ENCODE data around the gene FDPS. TPM values are rescaled to one million over a fixed set of nuclear protein-coding genes. Genes with fewer than 3 reads are reported as not detected.
A peak's percentile ranks its signal among the peaks of the same experiment; 100 is the strongest.
"Not testable (repeated sequence)": the region's sequence is repeated elsewhere in the genome, so short reads cannot be mapped to it uniquely, and the experiment has no call there.

The FDPS gene
- total RNA-seq, 1 experiment from 2014 or later = 449 TPM

GRCh38 chr1:155325603-155325893, 16.9 kb downstream of the FDPS start:
- CTCF ChIA-PET = interaction anchor here (1.1 kb wide), 1 partner anchor 75 kb away, joined by 6 read pairs; no protein-coding TSS in a partner anchor
- intact Hi-C loops (cut with micrococcal nuclease; ENCODE audit: unreplicated experiment) = loop anchor here (5.0 to 10.0 kb wide), 4 partner anchors 151 to 269 kb away; partner anchors contain the start of genes ASH1L, KRTCAP2 and TRIM46
- DNase-seq (ENCODE audit: low spot score) = no peak
- BruUV-seq (replicated peaks) = no TSS peak
- peak overlapping the region; percentile 68 for H3K4me3 ChIP-seq (ENCODE audit: low read depth, low read length, poor library complexity, severe bottlenecking)
- no peak for TF ChIP-seq EZH2 (IDR thresholded peaks at IDR 0.05; ENCODE audit: borderline replicate concordance, low read depth, low read length, poor library complexity, severe bottlenecking)
- no peak for TF ChIP-seq CTCF (conservative IDR thresholded peaks at IDR 0.05; ENCODE audit: low read depth, low read length)
- H3K9me3 ChIP-seq (ENCODE audit: low read depth, low read length, poor library complexity, severe bottlenecking) = no peaks in the 10 kb centered on the region
- H3K4me1 ChIP-seq (ENCODE audit: insufficient read depth, low read length, poor library complexity, severe bottlenecking) = peaks cover 21% of the 10 kb centered on the region
- H3K27me3 ChIP-seq (replicated peaks; ENCODE audit: insufficient read depth, low read depth, low read length, poor library complexity) = no peaks in the 10 kb centered on the region
- peaks cover 8% of the 10 kb centered on the region for H3K36me3 ChIP-seq (ENCODE audit: insufficient read depth, low read length, poor library complexity, severe bottlenecking)
- POLR2A ChIA-PET (ENCODE audit: low non-redundant PET) = interaction anchor here (0.5 kb wide), 1 partner anchor 9 kb away, joined by 5 read pairs; no protein-coding TSS in a partner anchor
- peak overlapping the region; percentile 18 for H3K27ac ChIP-seq (ENCODE audit: low read depth, low read length, poor library complexity, severe bottlenecking)

GRCh38 chr1:155326020-155326526, 17.4 kb downstream of the FDPS start:
- DNase-seq (ENCODE audit: low spot score) = no peak
- no peak overlapping the region for H3K27ac ChIP-seq (ENCODE audit: low read depth, low read length, poor library complexity, severe bottlenecking)
- no peak overlapping the region for H3K4me3 ChIP-seq (ENCODE audit: low read depth, low read length, poor library complexity, severe bottlenecking)
- peaks cover 17% of the 10 kb centered on the region for H3K4me1 ChIP-seq (ENCODE audit: insufficient read depth, low read length, poor library complexity, severe bottlenecking)
- ChIA-PET CTCF (no interaction called here), POLR2A (ENCODE audit: low non-redundant PET) (no interaction called here)
- no TSS peak for BruUV-seq (replicated peaks)
- TF ChIP-seq EZH2 (IDR thresholded peaks at IDR 0.05; ENCODE audit: borderline replicate concordance, low read depth, low read length, poor library complexity, severe bottlenecking) = no peak
- intact Hi-C loops (cut with micrococcal nuclease; ENCODE audit: unreplicated experiment) = loop anchor here (5.0 to 10.0 kb wide), 4 partner anchors 151 to 269 kb away; partner anchors contain the start of genes ASH1L, KRTCAP2 and TRIM46
- H3K36me3 ChIP-seq (ENCODE audit: insufficient read depth, low read length, poor library complexity, severe bottlenecking) = peaks cover 13% of the 10 kb centered on the region
- H3K27me3 ChIP-seq (replicated peaks; ENCODE audit: insufficient read depth, low read depth, low read length, poor library complexity) = no peaks in the 10 kb centered on the region
- H3K9me3 ChIP-seq (ENCODE audit: low read depth, low read length, poor library complexity, severe bottlenecking) = no peaks in the 10 kb centered on the region

GRCh38 chr1:155326631-155327037, 18.0 kb downstream of the FDPS start:
- H3K36me3 ChIP-seq (ENCODE audit: insufficient read depth, low read length, poor library complexity, severe bottlenecking) = peaks cover 14% of the 10 kb centered on the region
- H3K9me3 ChIP-seq (ENCODE audit: low read depth, low read length, poor library complexity, severe bottlenecking) = no peaks in the 10 kb centered on the region
- ChIA-PET POLR2A (ENCODE audit: low non-redundant PET) (no interaction called here), CTCF (no interaction called here)
- DNase-seq (ENCODE audit: low spot score) = no peak
- H3K4me3 ChIP-seq (ENCODE audit: low read depth, low read length, poor library complexity, severe bottlenecking) = no peak overlapping the region
- H3K4me1 ChIP-seq (ENCODE audit: insufficient read depth, low read length, poor library complexity, severe bottlenecking) = peaks cover 11% of the 10 kb centered on the region
- no peak for TF ChIP-seq EZH2 (IDR thresholded peaks at IDR 0.05; ENCODE audit: borderline replicate concordance, low read depth, low read length, poor library complexity, severe bottlenecking)
- no peak for TF ChIP-seq CTCF (conservative IDR thresholded peaks at IDR 0.05; ENCODE audit: low read depth, low read length)
- no peaks in the 10 kb centered on the region for H3K27me3 ChIP-seq (replicated peaks; ENCODE audit: insufficient read depth, low read depth, low read length, poor library complexity)
- no peak overlapping the region for H3K27ac ChIP-seq (ENCODE audit: low read depth, low read length, poor library complexity, severe bottlenecking)
- BruUV-seq (replicated peaks) = no TSS peak
- intact Hi-C loops (cut with micrococcal nuclease; ENCODE audit: unreplicated experiment) = loop anchor here (5.0 to 10.0 kb wide), 4 partner anchors 152 to 268 kb away; partner anchors contain the start of genes ASH1L, KRTCAP2 and TRIM46

- POLR2A ChIA-PET (ENCODE audit: low non-redundant PET) = no interaction called here
- Histone ChIP-seq H3K4me1 (ENCODE audit: insufficient read depth, low read length, poor library complexity, severe bottlenecking) (peaks cover 6% of the 10 kb centered on the region), H3K27me3 (replicated peaks; ENCODE audit: insufficient read depth, low read depth, low read length, poor library complexity) (no peaks in the 10 kb centered on the region), H3K36me3 (ENCODE audit: insufficient read depth, low read length, poor library complexity, severe bottlenecking) (peaks cover 14% of the 10 kb centered on the region), H3K27ac (ENCODE audit: low read depth, low read length, poor library complexity, severe bottlenecking) (no peak overlapping the region), H3K4me3 (ENCODE audit: low read depth, low read length, poor library complexity, severe bottlenecking) (no peak overlapping the region), H3K9me3 (ENCODE audit: low read depth, low read length, poor library complexity, severe bottlenecking) (no peaks in the 10 kb centered on the region)
- CTCF ChIA-PET = interaction anchor here (1.4 kb wide), 1 partner anchor 176 kb away, joined by 6 read pairs; no protein-coding TSS in a partner anchor
- intact Hi-C loops (cut with micrococcal nuclease; ENCODE audit: unreplicated experiment) = loop anchor here (5.0 to 10.0 kb wide), 4 partner anchors 153 to 267 kb away; partner anchors contain the start of genes ASH1L, KRTCAP2 and TRIM46
- DNase-seq (ENCODE audit: low spot score) = no peak
- TF ChIP-seq EZH2 (IDR thresholded peaks at IDR 0.05; ENCODE audit: borderline replicate concordance, low read depth, low read length, poor library complexity, severe bottlenecking) (no peak), CTCF (conservative IDR thresholded peaks at IDR 0.05; ENCODE audit: low read depth, low read length) (no peak)
- BruUV-seq (replicated peaks) = no TSS peak
Observed at GRCh38 chr1:155327981-155328380, 19.3 kb downstream of the FDPS start.

GRCh38 chr1:155328856-155329255, 20.2 kb downstream of the FDPS start:
- POLR2A ChIA-PET (ENCODE audit: low non-redundant PET); H3K4me1 ChIP-seq (ENCODE audit: insufficient read depth, low read length, poor library complexity, severe bottlenecking); BruUV-seq (replicated peaks); H3K27ac ChIP-seq (ENCODE audit: low read depth, low read length, poor library complexity, severe bottlenecking); H3K4me3 ChIP-seq (ENCODE audit: low read depth, low read length, poor library complexity, severe bottlenecking); H3K9me3 ChIP-seq (ENCODE audit: low read depth, low read length, poor library complexity, severe bottlenecking); H3K27me3 ChIP-seq (replicated peaks; ENCODE audit: insufficient read depth, low read depth, low read length, poor library complexity); DNase-seq (ENCODE audit: low spot score): not testable (repeated sequence)
- H3K36me3 ChIP-seq (ENCODE audit: insufficient read depth, low read length, poor library complexity, severe bottlenecking) = peaks cover 14% of the 10 kb centered on the region
- CTCF ChIA-PET = interaction anchor here (1.4 kb wide), 1 partner anchor 176 kb away, joined by 6 read pairs; no protein-coding TSS in a partner anchor
- intact Hi-C loops (cut with micrococcal nuclease; ENCODE audit: unreplicated experiment) = loop anchor here (5.0 to 10.0 kb wide), 4 partner anchors 154 to 266 kb away; partner anchors contain the start of genes ASH1L, KRTCAP2 and TRIM46
